ENCODE results near the gene CCBE1. TPM values are rescaled to one million over a fixed set of nuclear protein-coding genes. Genes with fewer than 3 reads are reported as not detected.

Gene CCBE1
- total and polyA plus RNA-seq, 9 of the 15 experiments (the other 6 are each of a cell fraction or from before 2014, with no cell fraction given) = 0.20 TPM; not detected in 8

DNA sequence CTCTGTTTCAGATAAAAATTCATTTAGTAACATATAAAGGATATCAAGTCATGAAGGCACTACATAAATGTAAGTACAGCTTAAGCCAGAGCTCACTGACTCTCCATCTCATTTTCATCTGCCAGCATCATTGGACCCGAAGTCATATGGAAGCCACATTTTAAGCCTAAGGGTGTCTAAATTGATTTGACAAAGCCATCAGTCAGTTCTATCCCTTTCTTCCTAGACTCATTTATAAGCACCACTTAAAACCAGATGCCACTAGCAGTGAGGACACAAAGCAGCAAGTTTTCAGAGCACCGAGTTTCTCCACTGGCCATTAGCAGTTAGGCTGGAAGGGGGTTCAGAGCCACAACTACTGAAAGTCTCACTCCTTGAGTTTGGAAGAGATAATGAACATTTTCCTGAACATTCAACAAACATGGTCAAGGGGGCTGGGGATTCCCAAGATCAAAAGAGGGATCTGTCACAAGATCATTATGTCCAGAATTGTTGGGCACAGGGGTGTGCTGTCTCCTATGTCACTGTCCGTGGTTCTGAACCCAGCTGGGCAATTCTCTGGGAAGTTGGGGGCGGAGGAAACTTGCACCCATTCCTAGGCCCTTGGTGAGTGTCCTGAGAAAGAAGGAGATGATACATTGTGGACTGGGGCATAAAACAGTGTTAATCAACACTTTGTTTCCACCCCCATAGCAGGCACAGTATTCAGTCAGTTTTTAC, 179.6 kb downstream of the CCBE1 start:
- no peak for ATAC-seq
- peaks cover 4% of the 10 kb centered on the region; the same call in 1 of the 2 replicates for H4K20me1 ChIP-seq (replicated peaks; ENCODE audit: control insufficient read depth, insufficient read depth, low read length)
- no peak overlapping the region for H2AFZ ChIP-seq (ENCODE audit: low read depth, low read length)
- no peak overlapping the region for H3K4me3 ChIP-seq
- CTCF ChIA-PET (ENCODE audit: low intra/inter-chr PET ratio) = no interaction called here
- H3K36me3 ChIP-seq (ENCODE audit: control insufficient read depth, insufficient read depth, low read length) = no peaks in the 10 kb centered on the region
- 7% methylated on average over 3 of the region's 4 CpGs for WGBS (ENCODE audit: insufficient coverage, low coverage, missing lambda C conversion rate)
- H3K27ac ChIP-seq (ENCODE audit: extremely low read depth, low read depth, low read length) = no peak overlapping the region
- H3K79me2 ChIP-seq (ENCODE audit: control insufficient read depth, insufficient read depth, low read length) = no peaks in the 10 kb centered on the region
- POLR2A ChIA-PET = interaction anchor here (0.7 kb wide), 1 partner anchor 15 kb away, joined by 3 read pairs; no protein-coding TSS in a partner anchor
- in situ Hi-C loops (cut with MboI) (no loop called here), intact Hi-C loops (cut with micrococcal nuclease) (no loop called here)
- H3K9me3 ChIP-seq (replicated peaks; ENCODE audit: control insufficient read depth, insufficient read depth, low read depth, low read length) = no peaks in the 10 kb centered on the region
- peaks cover 0 to 3% of the 10 kb centered on the region in 2 experiments; a peak in 1 of 5 replicates for H3K4me1 ChIP-seq (replicated peaks in 1 of 2; ENCODE audit: control insufficient read depth in 2 of 2, insufficient read depth in 2 of 2, low read length in 2 of 2)
- no TSS peak for BruUV-seq (replicated peaks)
- H3K4me2 ChIP-seq (ENCODE audit: insufficient read depth, low read length) = no peak overlapping the region
- no peaks in the 10 kb centered on the region for H3K9me1 ChIP-seq (ENCODE audit: control insufficient read depth, insufficient read depth, low read length)
- peaks cover 0 to 16% of the 10 kb centered on the region in 2 experiments; a peak in 1 of 5 replicates for H3K27me3 ChIP-seq (ENCODE audit: control insufficient read depth in 2 of 2, insufficient read depth in 2 of 2, low read length in 2 of 2)
- DNase-seq (ENCODE audit: extremely low read depth in 1 of 4, low spot score in 3 of 4) = peak in 1 of 4 experiments; percentile 4
- H3K9ac ChIP-seq (ENCODE audit: insufficient read depth in 1 of 2, low read depth in 2 of 2, low read length in 2 of 2) = no peak overlapping the region
- TF ChIP-seq MIER1 (IDR thresholded peaks at IDR 0.05; ENCODE audit: low read depth) = peak; percentile 76
- TF ChIP-seq, protein P1, sequence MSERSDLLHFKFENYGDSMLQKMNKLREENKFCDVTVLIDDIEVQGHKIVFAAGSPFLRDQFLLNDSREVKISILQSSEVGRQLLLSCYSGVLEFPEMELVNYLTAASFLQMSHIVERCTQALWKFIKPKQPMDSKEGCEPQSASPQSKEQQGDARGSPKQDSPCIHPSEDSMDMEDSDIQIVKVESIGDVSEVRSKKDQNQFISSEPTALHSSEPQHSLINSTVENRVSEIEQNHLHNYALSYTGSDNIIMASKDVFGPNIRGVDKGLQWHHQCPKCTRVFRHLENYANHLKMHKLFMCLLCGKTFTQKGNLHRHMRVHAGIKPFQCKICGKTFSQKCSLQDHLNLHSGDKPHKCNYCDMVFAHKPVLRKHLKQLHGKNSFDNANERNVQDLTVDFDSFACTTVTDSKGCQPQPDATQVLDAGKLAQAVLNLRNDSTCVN (CRISPR knock-in tag; IDR thresholded peaks at IDR 0.05) = no peak
- peak; percentile 66; the same call in 1 of the 2 replicates for TF ChIP-seq EHMT2 (IDR thresholded peaks at IDR 0.05)
- TF ChIP-seq, protein P2, sequence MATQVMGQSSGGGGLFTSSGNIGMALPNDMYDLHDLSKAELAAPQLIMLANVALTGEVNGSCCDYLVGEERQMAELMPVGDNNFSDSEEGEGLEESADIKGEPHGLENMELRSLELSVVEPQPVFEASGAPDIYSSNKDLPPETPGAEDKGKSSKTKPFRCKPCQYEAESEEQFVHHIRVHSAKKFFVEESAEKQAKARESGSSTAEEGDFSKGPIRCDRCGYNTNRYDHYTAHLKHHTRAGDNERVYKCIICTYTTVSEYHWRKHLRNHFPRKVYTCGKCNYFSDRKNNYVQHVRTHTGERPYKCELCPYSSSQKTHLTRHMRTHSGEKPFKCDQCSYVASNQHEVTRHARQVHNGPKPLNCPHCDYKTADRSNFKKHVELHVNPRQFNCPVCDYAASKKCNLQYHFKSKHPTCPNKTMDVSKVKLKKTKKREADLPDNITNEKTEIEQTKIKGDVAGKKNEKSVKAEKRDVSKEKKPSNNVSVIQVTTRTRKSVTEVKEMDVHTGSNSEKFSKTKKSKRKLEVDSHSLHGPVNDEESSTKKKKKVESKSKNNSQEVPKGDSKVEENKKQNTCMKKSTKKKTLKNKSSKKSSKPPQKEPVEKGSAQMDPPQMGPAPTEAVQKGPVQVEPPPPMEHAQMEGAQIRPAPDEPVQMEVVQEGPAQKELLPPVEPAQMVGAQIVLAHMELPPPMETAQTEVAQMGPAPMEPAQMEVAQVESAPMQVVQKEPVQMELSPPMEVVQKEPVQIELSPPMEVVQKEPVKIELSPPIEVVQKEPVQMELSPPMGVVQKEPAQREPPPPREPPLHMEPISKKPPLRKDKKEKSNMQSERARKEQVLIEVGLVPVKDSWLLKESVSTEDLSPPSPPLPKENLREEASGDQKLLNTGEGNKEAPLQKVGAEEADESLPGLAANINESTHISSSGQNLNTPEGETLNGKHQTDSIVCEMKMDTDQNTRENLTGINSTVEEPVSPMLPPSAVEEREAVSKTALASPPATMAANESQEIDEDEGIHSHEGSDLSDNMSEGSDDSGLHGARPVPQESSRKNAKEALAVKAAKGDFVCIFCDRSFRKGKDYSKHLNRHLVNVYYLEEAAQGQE (IDR thresholded peaks at IDR 0.05; ENCODE audit: borderline replicate concordance) = peak; percentile 89
- TF ChIP-seq, protein P2 (CRISPR knock-in tag; IDR thresholded peaks at IDR 0.05; ENCODE audit: low read depth) = peak; percentile 40; the same call in 1 of the 2 replicates
- FAIRE-seq = no peak
